HCT116 (cell line): ENCODE data around the gene TYW1B.
"Not testable (repeated sequence)": the region's sequence is repeated elsewhere in the genome, so short reads cannot be mapped to it uniquely, and the experiment has no call there.

ENCODE experiments used
- RAD21 ChIP-seq: IDR thresholded peaks from 2 replicates; pipeline ENCODE4 v1.6.1; 2012; ENCODE audit warnings: low read depth, mild to moderate bottlenecking
- SIN3A ChIP-seq: IDR thresholded peaks from 2 replicates; pipeline ENCODE4 v1.6.1; 2012; ENCODE audit warnings: low read depth

GRCh38 chr7:72748649-72749048 is 79.4 kb downstream of the TYW1B start:
- not testable (repeated sequence) for TF ChIP-seq SIN3A, RAD21
